GM12873 (cell line): Measurements from ENCODE around the gene TTLL9.

ENCODE experiments used
- TF ChIP-seq, protein P1 (sequence below): IDR thresholded peaks from 2 replicates; pipeline ENCODE4 v1.5.1; 2012; ENCODE audit warnings: low read depth, mild to moderate bottlenecking, moderate library complexity, low read length, control low read depth; ENCODE audit not compliant: insufficient read depth; ENCODE audit errors: missing control alignments

The TTLL9 gene

DNA sequence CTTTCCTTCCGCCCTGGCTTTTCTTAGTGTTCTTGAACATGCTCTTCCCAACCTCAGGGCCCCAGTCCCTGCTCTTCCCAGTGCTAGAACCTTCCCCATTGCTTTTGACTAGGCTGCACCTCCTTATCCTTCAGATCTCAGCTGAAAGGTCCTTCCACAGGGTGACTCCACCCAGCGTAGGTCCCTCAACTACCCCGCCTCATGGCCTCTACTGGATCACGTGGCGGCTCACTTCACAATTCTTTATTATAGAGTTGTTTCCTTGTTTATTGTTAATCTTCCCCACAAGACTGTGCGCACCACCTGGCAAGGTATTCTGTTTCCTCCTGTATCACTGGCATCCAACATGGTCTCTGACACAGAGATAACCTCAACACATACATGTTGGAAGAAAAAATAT is 31.2 kb downstream of the TTLL9 start:
- TF ChIP-seq, protein P1, sequence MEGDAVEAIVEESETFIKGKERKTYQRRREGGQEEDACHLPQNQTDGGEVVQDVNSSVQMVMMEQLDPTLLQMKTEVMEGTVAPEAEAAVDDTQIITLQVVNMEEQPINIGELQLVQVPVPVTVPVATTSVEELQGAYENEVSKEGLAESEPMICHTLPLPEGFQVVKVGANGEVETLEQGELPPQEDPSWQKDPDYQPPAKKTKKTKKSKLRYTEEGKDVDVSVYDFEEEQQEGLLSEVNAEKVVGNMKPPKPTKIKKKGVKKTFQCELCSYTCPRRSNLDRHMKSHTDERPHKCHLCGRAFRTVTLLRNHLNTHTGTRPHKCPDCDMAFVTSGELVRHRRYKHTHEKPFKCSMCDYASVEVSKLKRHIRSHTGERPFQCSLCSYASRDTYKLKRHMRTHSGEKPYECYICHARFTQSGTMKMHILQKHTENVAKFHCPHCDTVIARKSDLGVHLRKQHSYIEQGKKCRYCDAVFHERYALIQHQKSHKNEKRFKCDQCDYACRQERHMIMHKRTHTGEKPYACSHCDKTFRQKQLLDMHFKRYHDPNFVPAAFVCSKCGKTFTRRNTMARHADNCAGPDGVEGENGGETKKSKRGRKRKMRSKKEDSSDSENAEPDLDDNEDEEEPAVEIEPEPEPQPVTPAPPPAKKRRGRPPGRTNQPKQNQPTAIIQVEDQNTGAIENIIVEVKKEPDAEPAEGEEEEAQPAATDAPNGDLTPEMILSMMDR, result no peak

DNA sequence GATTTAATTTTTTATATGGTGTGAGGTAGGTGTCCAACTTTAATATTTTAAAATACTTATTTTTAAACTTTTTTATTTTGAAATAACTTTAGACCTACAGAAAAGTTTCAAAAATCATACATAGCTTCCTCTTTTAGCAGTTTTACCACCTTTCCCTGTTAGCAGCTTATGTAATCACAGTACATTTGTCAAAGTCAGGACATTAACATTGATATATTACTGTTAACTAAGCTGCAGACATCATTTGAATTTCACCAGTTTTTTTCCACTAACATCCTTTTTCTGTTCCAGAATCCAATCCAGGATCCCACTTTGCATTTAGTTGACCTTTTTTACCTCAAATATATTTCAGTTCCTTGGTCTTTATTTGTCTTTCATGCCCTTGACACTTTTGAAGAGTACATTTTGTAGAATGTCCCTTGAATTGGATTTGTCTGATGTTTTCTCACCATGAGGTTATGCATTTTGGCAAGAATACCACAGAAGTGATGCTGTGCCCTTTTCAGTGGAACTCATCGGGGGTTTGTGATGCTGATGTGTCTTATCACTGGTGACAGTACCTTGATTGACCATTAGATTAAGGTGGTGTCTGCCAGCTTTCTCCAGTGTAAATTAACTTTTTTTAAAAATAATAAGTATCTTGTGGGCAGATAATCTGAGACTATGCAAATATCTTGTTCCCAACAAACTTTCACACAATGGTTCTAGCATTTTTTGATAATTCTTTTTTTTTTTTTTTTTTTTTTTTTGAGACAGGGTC is 33.4 kb downstream of the TTLL9 start:
- TF ChIP-seq, protein P1, result no peak

- TF ChIP-seq, protein P1, result no peak
Observed at GRCh38 chr20:31906001-31906400, 35.6 kb downstream of the TTLL9 start.

GRCh38 chr20:31907046-31907445 is 36.6 kb downstream of the TTLL9 start:
- TF ChIP-seq, protein P1, result no peak

DNA sequence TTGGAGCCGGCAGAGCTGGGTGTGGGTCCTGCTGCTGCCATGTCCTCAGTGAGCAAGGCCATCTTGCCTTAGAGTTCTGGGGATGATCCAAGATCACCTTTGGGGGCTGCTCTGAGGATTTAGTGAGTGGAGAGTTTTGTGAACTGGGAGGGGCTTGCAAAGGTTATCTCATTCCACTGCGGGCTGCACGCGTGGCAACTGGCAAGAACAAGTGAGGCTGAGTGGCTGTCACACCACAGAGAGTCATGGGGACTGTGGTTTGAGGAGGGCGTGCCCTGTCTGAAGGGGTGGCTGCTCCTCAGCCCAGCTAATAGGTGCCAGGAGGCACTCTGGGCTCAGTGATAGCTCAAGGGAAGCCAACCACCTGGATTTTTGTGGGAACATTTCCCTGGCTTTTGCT is 37.6 kb downstream of the TTLL9 start:
- TF ChIP-seq, protein P1, result no peak

GRCh38 chr20:31908424-31908823 is 38.0 kb downstream of the TTLL9 start:
- TF ChIP-seq, protein P1, result no peak

- TF ChIP-seq, protein P1, result no peak
Observed at GRCh38 chr20:31909253-31910070, 39.0 kb downstream of the TTLL9 start.
